ENCODE data around the gene HOXD8.
A peak's percentile ranks its signal among the peaks of the same experiment; 100 is the strongest.

HOXD8 gene

GRCh38 chr2:176175709-176176607 is 46.5 kb downstream of the HOXD8 start:
- no peak for DNase-seq

GRCh38 chr2:176177580-176178037 is 48.1 kb downstream of the HOXD8 start:
- peak in 1 of 2 experiments; percentile 74 for DNase-seq

GRCh38 chr2:176178038-176178756 is 48.7 kb downstream of the HOXD8 start:
- DNase-seq = peak; percentile 50 to 74

DNA sequence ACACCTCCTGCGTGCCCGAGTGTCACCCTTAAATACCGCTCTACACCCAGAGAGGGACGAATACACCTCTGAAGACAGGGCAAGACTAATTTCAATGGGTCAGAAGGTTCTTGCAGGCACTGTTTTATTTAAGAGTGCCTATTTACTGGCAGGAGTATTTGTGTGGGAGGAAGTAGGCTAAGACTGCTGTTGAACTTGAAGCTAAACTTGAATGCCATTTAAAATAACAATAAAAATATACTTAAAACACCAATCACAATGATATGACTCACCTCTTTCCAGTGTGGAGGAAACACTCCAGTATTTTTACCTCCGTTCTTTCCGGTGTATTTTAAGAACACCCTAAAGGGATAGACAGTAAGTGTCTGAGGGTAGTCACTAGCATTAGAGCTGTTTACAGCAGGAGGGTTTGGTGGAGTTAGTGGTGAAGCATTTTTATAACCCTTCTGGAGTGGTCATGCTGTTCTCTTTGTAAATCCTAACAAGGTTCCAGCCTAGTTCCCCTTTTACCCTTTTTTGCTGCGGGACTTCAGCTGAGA is 49.3 kb downstream of the HOXD8 start:
- no peak for DNase-seq

- no peak for DNase-seq
Measured at GRCh38 chr2:176181551-176181950, 52.0 kb downstream of the HOXD8 start.
